Cardiac atrium fibroblast (primary cell): ENCODE measurements around the gene DNAAF8. TPM values are rescaled to one million over a fixed set of nuclear protein-coding genes. Genes with fewer than 3 reads are reported as not detected.

Source experiments
- total RNA-seq: library from RNA; depleted of rRNA; stranded (reverse); fragments of >200 nt; gene quantifications from 2 replicates; pipeline ENCODE4 v1.2.3, GENCODE V29; 2015

DNAAF8 gene
- total RNA-seq = 0.97 and 1.1 TPM in 2 replicates

GRCh38 chr16:4734063-4734729, at the start of gene DNAAF8, which contains the start of gene ANKS3:
Gene DNAAF8 (plus strand): TSS chr16:4734537. CDS start chr16:4736515, 1,978 bp downstream.
Gene ANKS3 (minus strand): TSS chr16:4734271. CDS start chr16:4730149, 4,122 bp downstream.

GRCh38 chr16:4693296-4693955, 40.9 kb upstream of the DNAAF8 start, which contains the start of gene NUDT16L1:
Gene NUDT16L1 (plus strand): TSS chr16:4693562. CDS start chr16:4693727, 165 bp downstream.

GRCh38 chr16:4766875-4767628, 32.7 kb downstream of the DNAAF8 start, which contains the start of gene ZNF500:
Gene ZNF500 (minus strand): TSS chr16:4767162. CDS start chr16:4765978, 1,184 bp downstream.

GRCh38 chr16:4787627-4788482, 53.5 kb downstream of the DNAAF8 start, which contains the start of gene SEPTIN12:
Gene SEPTIN12 (minus strand): TSS chr16:4788345. CDS start chr16:4787645, 700 bp downstream.

GRCh38 chr16:4795181-4795827, 61.0 kb downstream of the DNAAF8 start, which contains the start of gene SMIM22:
Gene SMIM22 (plus strand): TSS chr16:4795369. CDS start chr16:4795735, 366 bp downstream.

Other genes starting within 250 kb of the DNAAF8 start
- 22.9 and 23.8 TPM in 2 replicates for gene CDIP1, start 195.8 kb upstream of the DNAAF8 start, total RNA-seq
- gene C16orf96, start 178.2 kb upstream of the DNAAF8 start, total RNA-seq = not detected in 2 replicates
- 5.7 and 17.0 TPM in 2 replicates for gene UBALD1, start 119.6 kb upstream of the DNAAF8 start, total RNA-seq
- gene MGRN1, start 109.7 kb upstream of the DNAAF8 start, total RNA-seq = 21.9 and 23.3 TPM in 2 replicates
- gene NUDT16L1, start 41.0 kb upstream of the DNAAF8 start, total RNA-seq = 13.6 and 19.1 TPM in 2 replicates
- gene ANKS3, start 266 bp upstream of the DNAAF8 start, total RNA-seq = 13.5 and 15.6 TPM in 2 replicates
- 8.4 and 16.8 TPM in 2 replicates for gene ZNF500, start 32.6 kb downstream of the DNAAF8 start, total RNA-seq
- gene SEPTIN12, start 53.8 kb downstream of the DNAAF8 start, total RNA-seq = not detected in 2 replicates
- not detected in 2 replicates for gene SMIM22, start 60.8 kb downstream of the DNAAF8 start, total RNA-seq
- 20.6 and 22.4 TPM in 2 replicates for gene ROGDI, start 68.1 kb downstream of the DNAAF8 start, total RNA-seq
- gene GLYR1, start 112.8 kb downstream of the DNAAF8 start, total RNA-seq = 31.4 and 32.6 TPM in 2 replicates
- gene UBN1, start 112.9 kb downstream of the DNAAF8 start, total RNA-seq = 24.2 and 24.3 TPM in 2 replicates
- 24.6 and 24.9 TPM in 2 replicates for gene PPL, start 202.6 kb downstream of the DNAAF8 start, total RNA-seq
- under 0.01 and 0.72 TPM in 2 replicates for gene SEC14L5, start 223.8 kb downstream of the DNAAF8 start, total RNA-seq